ENCODE results near the gene FADS6.

The FADS6 gene

DNA sequence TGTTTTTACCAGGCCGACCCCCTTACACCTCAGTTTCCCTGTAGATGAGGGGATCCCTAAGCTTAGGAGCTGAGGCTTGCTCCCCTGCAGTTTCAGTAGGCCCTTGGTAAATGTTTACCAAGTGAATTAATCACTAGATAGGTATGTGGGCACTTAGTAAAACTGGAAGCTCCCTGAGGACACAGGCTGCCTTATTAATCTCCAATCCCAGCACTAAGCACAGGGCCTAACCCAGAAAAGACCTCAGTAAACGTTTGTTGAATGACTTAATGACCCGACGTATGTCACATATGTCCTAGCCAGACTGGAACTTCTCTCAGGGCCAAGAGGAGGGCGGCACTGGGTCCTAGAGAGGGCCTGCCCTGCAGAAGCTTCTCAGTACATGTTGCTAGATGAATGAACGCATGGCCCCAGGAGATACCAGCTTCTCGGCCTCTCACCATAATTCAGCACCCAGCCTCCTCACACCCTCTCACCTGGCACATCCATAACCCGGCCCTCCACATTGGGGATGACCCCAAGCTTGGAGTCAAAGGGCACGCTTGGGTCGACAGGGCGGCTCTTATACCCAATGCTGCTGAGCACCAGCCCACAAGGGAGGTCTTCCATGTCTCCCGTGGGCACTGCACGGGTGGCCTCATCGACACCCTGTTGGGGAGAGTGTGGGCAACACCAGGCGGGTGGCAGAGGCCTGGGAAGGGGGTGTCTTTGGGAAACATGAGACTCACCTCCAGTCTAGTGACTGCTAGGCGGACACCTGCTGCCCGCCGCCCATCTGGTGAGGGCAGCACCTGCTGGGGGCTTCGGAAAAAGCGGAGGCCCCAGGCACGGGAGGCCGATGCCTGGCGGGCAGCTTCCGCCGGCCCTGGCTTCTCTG is 29.8 kb downstream of the FADS6 start:
- Histone ChIP-seq H3K4me1 (ENCODE audit: insufficient read depth, low read length) (peaks cover 9% of the 10 kb centered on the region; the same call in 1 of the 2 replicates), H3K9me3 (ENCODE audit: control insufficient read depth, insufficient read depth, low read length) (no peaks in the 10 kb centered on the region), H3K9ac (ENCODE audit: low read depth, low read length) (no peak overlapping the region), H3K36me3 (ENCODE audit: insufficient read depth, low read length) (peaks cover 3% of the 10 kb centered on the region; the same call in 1 of the 2 replicates)

DNA sequence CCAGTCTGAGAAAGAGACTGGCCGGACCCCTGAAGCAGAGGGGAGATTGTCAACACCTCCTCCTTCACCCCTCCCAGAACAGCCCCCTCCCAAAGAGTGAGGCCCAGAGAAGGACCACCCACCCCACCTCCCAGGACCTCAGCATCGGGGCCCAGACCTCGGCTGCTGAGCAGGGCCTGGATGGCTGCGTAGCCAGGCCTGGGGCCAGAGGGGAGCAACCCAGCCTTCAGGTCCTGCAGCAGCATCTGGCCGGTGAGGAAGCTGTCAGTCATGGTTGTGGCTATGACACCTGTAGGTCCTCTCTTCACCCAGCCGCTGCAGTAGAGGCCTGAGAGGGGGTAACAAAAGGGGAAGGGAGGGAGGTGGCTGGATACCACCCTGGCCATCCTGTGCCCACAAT is 30.5 kb downstream of the FADS6 start:
- Histone ChIP-seq H3K9me3 (ENCODE audit: control insufficient read depth, insufficient read depth, low read length) (no peaks in the 10 kb centered on the region), H3K36me3 (ENCODE audit: insufficient read depth, low read length) (peaks cover 3% of the 10 kb centered on the region; the same call in 1 of the 2 replicates), H3K9ac (ENCODE audit: low read depth, low read length) (no peak overlapping the region), H3K4me1 (ENCODE audit: insufficient read depth, low read length) (peaks cover 9% of the 10 kb centered on the region; the same call in 1 of the 2 replicates)

DNA sequence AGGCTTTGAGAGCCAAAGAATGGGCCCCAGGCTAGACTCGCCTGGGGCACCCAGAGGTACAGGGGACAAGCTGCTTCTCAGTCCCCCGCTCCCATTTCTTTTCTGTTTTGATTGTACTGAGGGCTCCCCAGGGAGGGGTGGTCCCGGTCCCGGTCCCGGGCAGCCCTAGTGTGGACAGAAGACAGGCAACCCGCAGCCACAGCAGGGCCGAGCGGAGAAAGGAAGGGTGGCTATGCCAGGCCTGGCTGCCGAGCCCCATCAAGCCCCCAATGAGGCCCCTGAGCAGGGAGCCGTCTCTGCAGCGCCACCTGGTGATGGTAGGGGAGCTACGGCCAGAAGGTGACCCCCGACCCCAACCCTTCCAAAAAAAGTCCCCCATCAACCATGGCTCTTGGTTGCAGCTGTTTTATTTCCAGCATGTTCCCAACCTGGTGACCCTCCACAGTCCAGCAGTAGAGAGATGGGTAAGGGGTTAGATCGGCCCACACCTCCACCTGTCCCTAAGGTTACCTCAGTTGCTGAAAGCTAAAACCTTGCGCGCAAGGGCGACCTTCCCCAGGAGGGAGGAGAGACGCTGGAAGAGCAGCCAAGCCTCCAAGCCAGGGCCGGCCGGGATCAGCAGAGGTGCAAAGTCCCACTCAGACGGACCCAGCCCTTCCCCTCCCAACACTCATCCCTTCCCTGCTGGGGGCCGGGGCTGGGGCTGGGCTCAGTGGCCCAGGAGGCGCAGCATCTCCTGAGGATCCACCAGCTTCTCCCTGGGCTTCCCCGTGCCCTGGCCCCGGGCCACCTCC is 31.1 kb downstream of the FADS6 start:
- peaks cover 3% of the 10 kb centered on the region; the same call in 1 of the 2 replicates for H3K36me3 ChIP-seq (ENCODE audit: insufficient read depth, low read length)
- H3K9me3 ChIP-seq (ENCODE audit: control insufficient read depth, insufficient read depth, low read length) = no peaks in the 10 kb centered on the region
- H3K4me1 ChIP-seq (ENCODE audit: insufficient read depth, low read length) = peaks cover 9% of the 10 kb centered on the region; the same call in 1 of the 2 replicates
- peak overlapping the region; percentile 30; the same call in 1 of the 2 replicates for H3K9ac ChIP-seq (ENCODE audit: low read depth, low read length)

DNA sequence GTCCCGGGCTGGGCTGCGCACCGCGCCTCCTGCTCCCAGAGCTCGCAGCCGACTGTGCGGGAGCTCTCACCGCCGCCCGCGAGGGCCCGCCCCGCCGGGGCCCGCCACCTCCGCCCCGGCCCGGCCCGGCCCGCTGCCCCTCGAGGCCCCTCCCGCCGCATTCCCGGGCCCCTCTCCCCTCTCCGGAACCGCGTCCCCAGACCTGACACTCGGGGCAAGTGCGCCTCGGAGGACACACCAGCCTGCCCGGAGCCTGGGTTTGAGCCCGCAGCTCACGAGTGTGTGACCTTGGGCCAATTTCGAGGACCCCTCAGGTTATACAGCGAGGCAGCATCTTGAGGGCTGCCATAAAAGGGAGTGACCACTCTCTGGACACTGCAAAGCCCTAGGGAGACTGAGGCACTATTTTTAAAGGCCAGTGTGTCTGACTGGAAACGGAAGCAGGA is 31.7 kb downstream of the FADS6 start:
- Histone ChIP-seq H3K9ac (ENCODE audit: low read depth, low read length) (peak overlapping the region; percentile 30; the same call in 1 of the 2 replicates), H3K9me3 (ENCODE audit: control insufficient read depth, insufficient read depth, low read length) (no peaks in the 10 kb centered on the region), H3K36me3 (ENCODE audit: insufficient read depth, low read length) (peaks cover 3% of the 10 kb centered on the region; the same call in 1 of the 2 replicates), H3K4me1 (ENCODE audit: insufficient read depth, low read length) (peaks cover 9% of the 10 kb centered on the region; the same call in 1 of the 2 replicates)

DNA sequence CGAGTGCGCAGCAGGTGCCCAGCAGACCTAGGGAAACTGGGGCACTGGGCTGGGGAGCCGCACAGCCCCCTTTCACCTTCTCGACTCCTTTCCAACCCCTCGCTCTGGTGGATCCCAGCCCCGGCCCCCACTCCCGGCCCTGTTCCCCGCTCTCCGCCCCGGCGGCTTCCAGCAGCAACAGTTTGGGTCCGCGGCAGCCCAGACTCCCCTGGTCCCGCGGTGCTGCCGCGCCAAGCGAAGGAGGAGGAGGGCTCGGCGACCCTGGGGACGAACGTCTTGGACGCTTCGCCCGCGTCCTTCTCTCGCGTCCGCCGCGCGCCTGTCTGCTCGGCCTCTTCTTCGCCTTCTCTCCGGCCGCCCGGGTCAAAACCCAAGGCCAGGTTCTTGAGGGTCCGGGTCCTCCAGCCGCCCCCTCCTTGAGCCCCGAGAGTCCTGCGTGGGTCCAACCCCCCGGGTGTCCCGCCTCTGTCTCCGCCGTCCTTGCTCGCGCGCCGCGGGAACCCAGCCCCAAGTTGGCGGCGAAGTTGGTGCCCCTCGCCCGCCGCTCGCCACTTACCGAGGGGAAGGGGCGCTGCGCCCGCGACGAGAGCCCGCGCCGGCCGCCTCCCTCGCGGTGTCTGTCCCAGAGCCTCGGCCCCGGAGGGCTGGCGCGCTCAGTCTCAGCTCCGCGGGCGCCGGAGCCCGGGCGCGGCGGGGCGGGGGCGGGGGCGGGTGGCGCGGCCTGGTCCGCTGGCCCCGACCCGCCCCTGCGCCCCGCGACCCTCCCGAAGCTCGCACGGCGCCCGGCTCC is 32.4 kb downstream of the FADS6 start:
- peaks cover 9% of the 10 kb centered on the region; the same call in 1 of the 2 replicates for H3K4me1 ChIP-seq (ENCODE audit: insufficient read depth, low read length)
- H3K36me3 ChIP-seq (ENCODE audit: insufficient read depth, low read length) = peaks cover 3% of the 10 kb centered on the region; the same call in 1 of the 2 replicates
- peak overlapping the region; percentile 33; the same call in 1 of the 2 replicates for H3K9ac ChIP-seq (ENCODE audit: low read depth, low read length)
- H3K9me3 ChIP-seq (ENCODE audit: control insufficient read depth, insufficient read depth, low read length) = no peaks in the 10 kb centered on the region

DNA sequence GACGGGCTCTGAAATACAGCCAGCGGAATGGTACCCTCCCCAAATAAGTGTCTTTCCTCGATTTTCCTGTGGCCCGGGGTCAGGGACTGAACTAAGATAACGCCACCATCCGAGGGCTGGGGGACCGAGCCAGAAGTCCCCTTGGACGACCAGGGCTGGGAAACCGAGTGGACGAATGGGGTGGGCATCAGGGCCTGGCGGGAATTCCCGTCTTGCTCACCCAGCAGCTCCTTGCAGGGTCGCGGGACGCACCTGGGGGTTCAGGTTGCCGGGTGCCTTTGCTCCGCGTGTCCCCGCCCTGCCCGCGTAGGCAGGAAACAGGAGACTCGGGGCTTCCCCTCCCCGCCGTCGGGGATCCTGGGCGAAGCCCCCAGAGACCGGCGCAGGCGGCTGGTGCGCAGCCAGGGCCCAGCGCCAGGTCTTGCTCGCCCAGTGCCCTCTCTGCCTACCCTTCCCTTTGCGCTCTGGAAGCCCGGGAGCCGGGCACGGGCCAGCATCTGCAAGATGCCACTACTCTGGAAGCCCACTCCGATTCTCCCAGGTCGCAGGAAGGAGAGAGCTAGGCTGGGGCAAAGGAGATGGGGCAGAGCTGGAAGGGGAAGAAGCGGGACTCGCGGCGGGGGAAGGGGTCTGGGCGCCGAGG is 33.1 kb downstream of the FADS6 start:
- Histone ChIP-seq H3K9ac (ENCODE audit: low read depth, low read length) (peak overlapping the region; percentile 5; the same call in 1 of the 2 replicates), H3K9me3 (ENCODE audit: control insufficient read depth, insufficient read depth, low read length) (no peaks in the 10 kb centered on the region), H3K4me1 (ENCODE audit: insufficient read depth, low read length) (peaks cover 9% of the 10 kb centered on the region; the same call in 1 of the 2 replicates)

DNA sequence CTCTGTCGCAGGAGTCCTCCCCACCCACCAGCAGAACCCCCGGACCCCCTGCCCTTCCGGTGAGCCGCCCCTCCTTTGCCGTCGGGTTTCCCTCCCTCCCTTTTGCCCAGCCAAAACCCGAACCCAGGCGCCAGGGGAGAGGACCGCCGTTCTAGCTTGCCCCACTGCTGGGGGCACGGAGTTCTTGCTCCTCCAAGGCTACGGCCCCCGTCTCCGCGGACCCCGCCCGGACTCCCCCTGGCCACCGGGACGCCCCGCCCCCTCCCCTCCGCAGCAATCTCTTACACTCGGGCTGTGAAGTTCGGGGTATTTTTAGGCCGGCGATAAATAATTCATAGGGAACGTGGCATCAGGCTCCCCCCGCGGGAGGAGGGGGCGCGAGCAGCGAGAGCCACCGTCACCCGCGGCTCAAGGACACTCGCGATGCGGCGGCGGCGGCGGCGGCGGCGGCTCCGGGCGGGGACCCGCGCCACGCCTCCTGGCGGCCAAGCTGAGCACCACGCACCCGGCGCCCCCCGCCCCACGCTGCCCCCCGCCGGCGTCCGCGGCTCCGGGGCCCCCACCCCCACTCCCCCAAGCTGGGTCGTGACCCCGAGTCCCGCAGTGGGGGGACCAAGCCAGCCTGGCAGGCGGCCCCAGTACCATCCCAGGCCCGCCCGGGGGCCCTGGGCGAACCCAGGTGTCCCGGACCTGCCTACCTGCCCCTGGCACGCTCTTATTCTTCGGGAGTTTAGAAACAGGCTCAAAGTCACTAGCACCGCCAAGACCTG is 33.8 kb downstream of the FADS6 start, which contains the start of gene GRIN2C:
Gene GRIN2C, minus strand, starts transcription at position 427 of the 770 bp plus-strand sequence. CDS start 4,793 bp downstream, outside the sequence.
- H3K36me3 ChIP-seq (ENCODE audit: insufficient read depth, low read length) = peaks cover 3% of the 10 kb centered on the region; the same call in 1 of the 2 replicates
- peaks cover 6% of the 10 kb centered on the region; the same call in 1 of the 2 replicates for H3K4me1 ChIP-seq (ENCODE audit: insufficient read depth, low read length)
- H3K9ac ChIP-seq (ENCODE audit: low read depth, low read length) = peak within 1 kb of the TSS; percentile 5
- no peaks in the 10 kb centered on the region for H3K9me3 ChIP-seq (ENCODE audit: control insufficient read depth, insufficient read depth, low read length)

More for the DNA sequence above, 33.1 kb downstream of the FADS6 start:
- peaks cover 3% of the 10 kb centered on the region; the same call in 1 of the 2 replicates for H3K36me3 ChIP-seq (ENCODE audit: insufficient read depth, low read length)

DNA sequence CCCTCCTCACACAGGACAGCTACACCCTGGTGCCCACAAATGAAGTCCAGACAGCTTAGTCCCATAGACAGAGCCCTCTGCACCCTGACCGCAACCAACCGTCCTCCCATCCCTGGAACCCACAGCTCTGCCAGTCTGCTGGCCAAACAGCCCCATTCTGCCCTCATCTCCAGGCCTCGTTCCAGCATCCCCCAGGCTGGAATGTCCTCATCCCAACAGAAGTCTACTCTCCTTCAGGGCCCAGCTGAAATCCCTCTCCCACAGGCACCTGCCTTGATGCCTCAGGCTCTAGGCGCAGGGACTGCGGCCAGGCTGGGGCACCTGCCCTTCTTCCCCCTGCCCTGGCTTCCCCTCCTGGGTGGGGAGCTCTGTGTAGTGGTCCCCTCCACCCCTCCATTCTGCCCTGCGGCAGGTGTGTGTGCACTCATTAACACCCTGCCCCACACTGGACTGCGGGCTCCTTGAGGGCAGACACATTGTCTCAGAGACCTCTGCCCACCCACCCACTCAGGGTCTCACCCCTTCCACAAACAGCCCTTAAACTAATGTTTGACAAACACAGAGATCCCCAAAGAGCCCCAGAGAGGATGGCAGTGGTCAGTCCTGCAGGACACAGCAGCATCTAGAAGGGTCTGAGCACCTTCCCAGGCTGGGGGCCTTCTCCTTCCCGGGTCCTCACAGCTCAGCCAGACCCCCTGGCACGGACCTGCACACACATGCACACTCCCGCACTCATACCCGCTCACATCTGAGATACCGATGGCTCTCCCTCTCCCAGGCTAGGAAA is 34.6 kb downstream of the FADS6 start:
- no peak overlapping the region; the same call in 1 of the 2 replicates for H3K9ac ChIP-seq (ENCODE audit: low read depth, low read length)

DNA sequence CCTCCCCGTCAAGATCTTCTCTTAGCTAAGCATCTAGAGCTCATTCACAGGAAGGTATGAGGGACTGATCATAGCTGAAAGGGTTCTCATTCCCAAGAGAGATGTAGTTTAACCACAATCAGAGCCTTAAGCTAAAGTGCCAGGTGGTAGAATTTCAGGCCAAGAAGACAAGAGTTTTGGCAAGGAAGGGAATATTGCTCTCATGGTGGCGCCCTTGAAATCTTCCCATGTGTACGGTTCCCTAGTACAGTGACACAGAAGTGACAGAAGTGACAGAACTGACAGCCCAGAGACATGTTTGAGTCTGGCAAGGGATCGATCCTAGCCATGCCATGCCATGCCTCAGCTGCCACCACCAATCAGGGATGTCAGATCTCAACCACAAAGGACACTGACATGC is 36.2 kb downstream of the FADS6 start:
- Histone ChIP-seq H3K9me3 (ENCODE audit: control insufficient read depth, insufficient read depth, low read length) (no peaks in the 10 kb centered on the region), H3K36me3 (ENCODE audit: insufficient read depth, low read length) (no peaks in the 10 kb centered on the region), H3K4me1 (ENCODE audit: insufficient read depth, low read length) (peaks cover 7% of the 10 kb centered on the region; the same call in 1 of the 2 replicates), H3K9ac (ENCODE audit: low read depth, low read length) (no peak overlapping the region)

More for the DNA sequence above, 34.6 kb downstream of the FADS6 start:
- peaks cover 1% of the 10 kb centered on the region; the same call in 1 of the 2 replicates for H3K36me3 ChIP-seq (ENCODE audit: insufficient read depth, low read length)
- H3K9me3 ChIP-seq (ENCODE audit: control insufficient read depth, insufficient read depth, low read length) = no peaks in the 10 kb centered on the region
- H3K4me1 ChIP-seq (ENCODE audit: insufficient read depth, low read length) = peaks cover 6% of the 10 kb centered on the region; the same call in 1 of the 2 replicates

DNA sequence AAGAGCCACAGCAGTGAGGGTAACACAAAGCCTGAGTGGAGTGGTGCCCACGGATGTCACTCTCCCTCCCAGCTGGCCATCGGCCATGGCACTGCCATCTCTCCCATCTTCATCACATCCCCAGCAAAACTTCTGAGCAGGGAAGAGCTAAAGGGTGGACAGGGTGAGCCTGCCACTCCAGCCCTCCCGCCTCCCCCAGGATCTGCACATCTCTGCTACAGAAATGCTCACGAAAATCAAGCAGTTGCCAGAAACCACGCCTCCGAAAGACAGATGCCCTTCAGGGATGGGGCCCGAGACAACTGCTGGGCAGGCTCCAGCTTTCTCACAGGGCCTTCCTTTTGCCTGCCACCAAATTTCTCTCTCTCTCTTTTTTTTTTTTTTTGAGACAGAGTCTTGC is 37.3 kb downstream of the FADS6 start:
- no peaks in the 10 kb centered on the region for H3K36me3 ChIP-seq (ENCODE audit: insufficient read depth, low read length)
- no peaks in the 10 kb centered on the region for H3K9me3 ChIP-seq (ENCODE audit: control insufficient read depth, insufficient read depth, low read length)
- 0 out of 2 replicates have a peak, but pooled peaks cover 3% of the 10 kb centered on the region for H3K4me1 ChIP-seq (ENCODE audit: insufficient read depth, low read length)
- no peak overlapping the region for H3K9ac ChIP-seq (ENCODE audit: low read depth, low read length)

DNA sequence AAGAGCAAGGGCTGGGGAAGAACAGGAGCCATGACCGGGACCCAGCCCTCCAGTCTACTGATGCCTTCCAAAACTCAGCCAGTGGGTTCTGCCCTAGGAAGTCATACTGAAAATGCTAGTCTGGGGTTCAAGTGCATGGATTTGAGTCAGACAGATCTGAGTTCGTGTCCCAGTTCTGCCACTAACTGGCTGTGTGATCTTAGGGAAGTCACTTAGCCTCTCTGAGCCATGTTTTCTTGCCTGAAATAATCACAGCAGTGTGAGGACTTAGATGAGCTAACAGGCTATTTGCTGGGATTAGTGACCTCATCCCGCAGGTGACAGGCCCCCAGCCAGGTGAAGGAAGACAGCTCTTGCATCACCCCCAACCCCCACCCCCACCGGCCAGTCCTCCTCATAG is 38.1 kb downstream of the FADS6 start:
- H3K9me3 ChIP-seq (ENCODE audit: control insufficient read depth, insufficient read depth, low read length) = no peaks in the 10 kb centered on the region
- H3K9ac ChIP-seq (ENCODE audit: low read depth, low read length) = no peak overlapping the region
- 0 out of 2 replicates have a peak, but pooled peaks cover 3% of the 10 kb centered on the region for H3K4me1 ChIP-seq (ENCODE audit: insufficient read depth, low read length)
- no peaks in the 10 kb centered on the region for H3K36me3 ChIP-seq (ENCODE audit: insufficient read depth, low read length)

DNA sequence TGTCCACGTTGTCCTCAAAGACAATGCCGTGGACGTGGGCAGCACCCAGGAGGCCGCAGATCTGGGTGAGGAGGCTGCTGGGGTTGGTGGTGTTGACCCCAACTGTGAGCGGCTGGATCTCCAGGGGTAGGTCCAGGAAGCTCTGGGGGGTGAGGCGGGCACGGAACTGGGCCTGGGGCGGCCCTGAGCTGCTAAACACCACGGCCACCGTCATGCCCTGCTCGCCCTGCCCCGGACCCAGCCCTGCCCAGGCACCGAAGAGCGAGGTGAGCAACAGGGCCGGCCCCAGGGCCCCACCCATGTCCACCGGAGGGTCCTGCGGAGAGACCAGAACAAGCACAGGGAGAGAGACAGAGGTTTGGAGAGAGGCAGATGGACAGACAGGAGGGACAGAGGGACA is 38.6 kb downstream of the FADS6 start:
- Histone ChIP-seq H3K36me3 (ENCODE audit: insufficient read depth, low read length) (no peaks in the 10 kb centered on the region), H3K9ac (ENCODE audit: low read depth, low read length) (no peak overlapping the region), H3K4me1 (ENCODE audit: insufficient read depth, low read length) (0 out of 2 replicates have a peak, but pooled peaks cover 3% of the 10 kb centered on the region), H3K9me3 (ENCODE audit: control insufficient read depth, insufficient read depth, low read length) (no peaks in the 10 kb centered on the region)

Data from ES-I3 (cell line).